HEK293T (cell line): ENCODE results near the gene PLCG1.

Source experiments
- ARNT ChIP-seq: fragments of 450-650 bp; IDR thresholded peaks from 2 replicates; pipeline ENCODE4 v1.6.1; 2017; ENCODE audit warnings: mild to moderate bottlenecking
- BHLHE40 ChIP-seq: fragments of 450-650 bp; IDR thresholded peaks from 2 replicates; pipeline ENCODE4 v1.6.1; 2016; ENCODE audit warnings: mild to moderate bottlenecking, moderate library complexity, borderline replicate concordance
- CTBP1 ChIP-seq: fragments of 450-650 bp; IDR thresholded peaks from 2 replicates; pipeline ENCODE4 v1.6.1; 2016; ENCODE audit warnings: borderline replicate concordance
- ELF4 ChIP-seq: fragments of 450-650 bp; IDR thresholded peaks from 2 replicates; pipeline ENCODE4 v1.6.1; 2017; ENCODE audit warnings: antibody characterized with exemption
- FOXA1 ChIP-seq: fragments of 450-650 bp; IDR thresholded peaks from 2 replicates; pipeline ENCODE4 v1.6.1; 2016; ENCODE audit warnings: mild to moderate bottlenecking
- FOXK2 ChIP-seq: fragments of 450-650 bp; IDR thresholded peaks from 2 replicates; pipeline ENCODE4 v1.6.1; 2016; ENCODE audit warnings: mild to moderate bottlenecking
- FOXM1 ChIP-seq: fragments of 450-650 bp; IDR thresholded peaks from 2 replicates; pipeline ENCODE4 v1.6.1; 2017; ENCODE audit warnings: mild to moderate bottlenecking, borderline replicate concordance
- HDGF ChIP-seq: fragments of 450-650 bp; IDR thresholded peaks from 2 replicates; pipeline ENCODE4 v1.6.1; 2017; ENCODE audit warnings: antibody characterized with exemption, borderline replicate concordance
- SP1 ChIP-seq: fragments of 450-650 bp; IDR thresholded peaks from 2 replicates; pipeline ENCODE4 v1.6.1; 2017
- SUZ12 ChIP-seq: fragments of 450-650 bp; IDR thresholded peaks from 2 replicates; pipeline ENCODE4 v1.6.1; 2016; ENCODE audit warnings: mild to moderate bottlenecking
- ZNF384 ChIP-seq: fragments of 450-650 bp; IDR thresholded peaks from 2 replicates; pipeline ENCODE4 v1.6.1; 2016
- TF ChIP-seq, protein P1 (sequence below): fragments of 450-650 bp; IDR thresholded peaks from 2 replicates; pipeline ENCODE4 v1.6.1; 2016

DNA sequence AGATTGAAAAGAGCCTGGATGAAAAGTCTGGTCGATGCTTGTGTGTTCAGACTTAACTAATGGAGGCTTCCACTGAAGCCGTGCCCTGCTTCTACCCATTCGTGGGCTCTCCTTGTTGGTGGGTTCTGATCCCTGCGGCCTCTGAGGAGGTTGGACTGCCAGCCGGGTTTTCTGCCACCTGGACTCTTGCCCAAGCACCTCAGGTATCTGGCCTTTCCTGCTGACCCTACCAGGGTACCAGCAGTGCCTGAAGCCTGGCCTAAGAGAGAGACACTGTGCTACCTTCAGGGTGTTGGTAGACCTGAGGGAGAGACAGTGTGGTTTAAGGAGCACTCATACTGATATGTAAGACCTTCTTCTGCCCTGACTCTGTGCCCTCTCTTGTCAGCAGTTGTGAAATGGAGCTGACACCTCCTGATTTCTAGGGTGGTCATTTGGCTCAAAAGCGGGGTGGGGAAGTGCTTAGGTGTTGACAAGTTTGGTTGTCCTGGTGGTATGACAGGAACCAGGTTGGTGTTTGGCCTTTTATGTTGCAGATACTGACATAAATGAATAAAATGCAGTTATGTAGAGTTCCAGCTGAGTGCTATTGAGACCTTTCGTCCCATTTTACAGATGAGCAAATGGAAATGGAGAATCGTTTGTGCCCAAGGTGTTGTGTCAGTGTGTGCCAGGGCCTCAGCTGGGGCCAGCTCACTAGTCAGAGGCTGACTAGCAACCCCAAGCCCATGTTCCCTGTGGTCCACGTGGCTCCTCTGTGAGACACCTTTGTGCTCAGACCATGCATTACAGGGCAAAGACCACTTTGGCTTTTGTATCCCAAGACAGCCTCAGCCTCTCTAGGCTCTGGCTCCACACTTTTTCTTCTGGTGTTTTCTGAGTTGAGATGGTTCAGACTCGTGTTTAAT lies 3.1 kb downstream of the PLCG1 start:
- no peak for TF ChIP-seq BHLHE40
- TF ChIP-seq CTBP1 = no peak
- TF ChIP-seq FOXM1 = no peak
- no peak for TF ChIP-seq SP1
- no peak for TF ChIP-seq FOXK2
- TF ChIP-seq FOXA1 = no peak
- no peak for TF ChIP-seq ELF4
- no peak for TF ChIP-seq ARNT
- TF ChIP-seq, protein P1, sequence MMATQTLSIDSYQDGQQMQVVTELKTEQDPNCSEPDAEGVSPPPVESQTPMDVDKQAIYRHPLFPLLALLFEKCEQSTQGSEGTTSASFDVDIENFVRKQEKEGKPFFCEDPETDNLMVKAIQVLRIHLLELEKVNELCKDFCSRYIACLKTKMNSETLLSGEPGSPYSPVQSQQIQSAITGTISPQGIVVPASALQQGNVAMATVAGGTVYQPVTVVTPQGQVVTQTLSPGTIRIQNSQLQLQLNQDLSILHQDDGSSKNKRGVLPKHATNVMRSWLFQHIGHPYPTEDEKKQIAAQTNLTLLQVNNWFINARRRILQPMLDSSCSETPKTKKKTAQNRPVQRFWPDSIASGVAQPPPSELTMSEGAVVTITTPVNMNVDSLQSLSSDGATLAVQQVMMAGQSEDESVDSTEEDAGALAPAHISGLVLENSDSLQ = no peak
- no peak for TF ChIP-seq ZNF384
- no peak for TF ChIP-seq SUZ12
- no peak for TF ChIP-seq HDGF
